Left kidney (tissue), 2 donors: ENCODE data around the gene KPNA5. TPM values are rescaled to one million over a fixed set of nuclear protein-coding genes. Genes with fewer than 3 reads are reported as not detected.
"Not testable (repeated sequence)": the region's sequence is repeated elsewhere in the genome, so short reads cannot be mapped to it uniquely, and the experiment has no call there.

ENCODE experiments used
- DNase-seq: peaks from one replicate; pipeline ENCODE4 v3.0.0-alpha.2; 2013
- polyA plus RNA-seq: library from polyadenylated mRNA; unstranded; fragments of 120-200 nt; gene quantifications from one replicate; pipeline ENCODE4 v1.2.1, GENCODE V29; 2013; ENCODE audit not compliant: insufficient read length

Gene KPNA5
- polyA plus RNA-seq, 1 donor = 22.6 TPM

- DNase-seq = no peak
Observed at GRCh38 chr6:116695401-116695800, 14.4 kb downstream of the KPNA5 start.

DNA sequence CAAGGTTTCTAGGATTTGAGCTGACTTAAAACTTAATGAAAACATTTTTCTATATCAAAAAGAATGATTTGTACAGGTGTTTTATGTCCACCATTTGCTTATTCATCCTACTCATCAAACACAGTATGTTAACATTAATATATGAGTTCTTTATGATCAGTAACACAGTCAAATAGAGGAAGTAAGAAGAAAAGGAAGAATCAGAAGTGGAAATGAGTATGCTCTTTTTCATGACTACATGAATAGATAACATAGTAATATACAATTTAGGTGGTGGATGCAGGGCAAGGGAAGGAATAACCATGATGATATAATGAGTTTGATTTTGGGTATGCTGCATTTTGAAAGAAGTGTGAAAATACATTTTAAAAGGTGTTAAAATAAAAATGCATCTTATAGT is 16.5 kb downstream of the KPNA5 start:
- no peak for DNase-seq

- DNase-seq = not testable (repeated sequence)
Observed at GRCh38 chr6:116703888-116704287, 22.9 kb downstream of the KPNA5 start.

DNA sequence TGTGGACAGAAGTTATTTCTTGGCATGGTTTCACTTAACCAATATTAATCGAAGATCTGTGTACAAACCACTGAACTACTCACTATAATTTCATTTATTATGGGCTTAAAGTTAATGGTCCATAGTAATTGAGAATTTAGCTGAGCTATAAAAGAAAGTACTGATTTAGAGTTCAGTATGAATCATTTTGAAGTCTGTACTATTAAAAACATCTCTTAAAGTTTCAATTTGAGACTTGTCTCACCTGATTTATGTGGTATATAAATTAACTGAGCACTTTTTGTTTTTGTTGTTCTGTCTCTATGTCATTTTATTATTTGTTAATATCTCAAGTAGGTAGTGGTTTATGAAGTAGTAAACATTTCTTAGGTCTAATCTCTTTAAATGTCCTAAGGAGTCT is 24.9 kb downstream of the KPNA5 start:
- DNase-seq = no peak

- DNase-seq = no peak
Observed at GRCh38 chr6:116714296-116714695, 33.3 kb downstream of the KPNA5 start.

GRCh38 chr6:116714761-116715160 is 33.8 kb downstream of the KPNA5 start:
- no peak for DNase-seq

DNA sequence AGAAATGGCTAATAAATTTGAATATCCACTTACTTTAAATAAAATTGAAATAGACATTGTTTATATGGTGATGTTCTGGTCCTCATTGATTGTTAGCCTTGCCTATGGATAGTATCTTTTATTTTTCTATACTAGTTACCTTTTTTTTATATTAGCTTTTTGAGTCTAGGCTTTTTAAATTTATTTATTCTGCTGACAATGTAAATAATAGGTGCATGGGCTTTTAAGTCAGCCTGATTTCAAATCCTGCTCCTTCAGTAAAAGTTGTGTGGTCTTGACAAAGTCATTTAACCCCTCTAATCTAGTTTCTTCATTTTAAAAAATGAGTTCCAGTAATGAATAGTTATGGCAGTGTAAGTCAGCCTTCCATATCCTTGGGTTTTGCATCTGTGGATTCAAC is 45.9 kb downstream of the KPNA5 start:
- no peak for DNase-seq

DNA sequence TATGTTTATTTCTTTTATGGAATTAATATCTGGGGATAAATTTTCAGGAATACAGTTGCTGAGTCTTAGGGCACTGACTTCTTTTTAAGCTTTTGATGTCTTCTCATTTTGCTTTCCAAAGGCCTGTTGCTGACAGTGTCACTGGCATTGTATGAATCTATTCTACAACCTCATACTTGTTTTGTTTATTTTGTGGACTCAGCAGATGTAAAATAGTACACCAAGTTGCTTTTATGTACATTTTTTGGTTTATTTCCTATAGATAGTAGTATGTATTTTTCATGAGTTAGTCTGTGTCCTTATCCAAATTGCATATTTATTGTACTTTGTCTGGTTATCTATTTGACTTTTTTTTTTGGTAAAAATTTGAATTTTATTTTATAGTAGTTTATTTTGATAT is 49.5 kb downstream of the KPNA5 start:
- no peak for DNase-seq

DNA sequence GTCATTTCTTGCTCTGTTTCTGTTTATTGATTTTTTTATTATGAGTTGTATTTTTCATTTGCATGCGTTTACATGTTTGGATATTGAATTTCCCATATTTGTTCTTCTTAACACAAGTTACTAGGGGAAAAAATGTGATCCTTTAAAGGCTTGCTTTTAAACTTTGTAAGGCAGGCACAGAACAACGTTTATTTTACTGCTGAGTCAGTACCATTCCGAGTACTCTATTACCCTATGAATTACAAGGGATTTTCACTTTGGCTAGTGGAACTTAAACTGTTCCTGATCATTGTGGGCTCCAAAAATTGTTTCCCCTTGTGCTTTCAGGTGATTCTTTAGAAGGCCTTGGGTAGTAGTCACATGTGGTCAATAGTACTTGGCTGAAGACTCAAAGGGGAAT is 56.0 kb downstream of the KPNA5 start:
- no peak for DNase-seq

- not testable (repeated sequence) for DNase-seq
Observed at GRCh38 chr6:116740486-116740885, 59.5 kb downstream of the KPNA5 start.

DNA sequence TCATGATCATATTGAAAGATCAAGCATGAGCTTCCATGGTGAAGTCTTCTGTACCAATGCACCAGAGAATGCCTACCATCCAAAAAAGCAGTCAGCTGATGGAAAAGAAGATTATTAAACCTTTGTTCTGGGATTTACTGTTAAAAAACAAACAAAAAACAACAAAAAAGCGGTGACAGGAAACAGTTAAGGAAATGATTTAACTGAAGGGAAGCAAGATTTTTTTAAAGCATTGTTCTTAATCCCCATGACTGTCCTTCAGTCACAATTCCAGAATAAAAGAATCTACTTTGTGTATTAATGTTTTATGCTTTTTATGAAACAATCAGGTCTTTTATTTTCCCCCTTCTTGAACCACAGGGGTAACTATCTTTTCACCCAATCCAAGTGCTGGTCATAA is 60.6 kb downstream of the KPNA5 start:
- no peak for DNase-seq

DNA sequence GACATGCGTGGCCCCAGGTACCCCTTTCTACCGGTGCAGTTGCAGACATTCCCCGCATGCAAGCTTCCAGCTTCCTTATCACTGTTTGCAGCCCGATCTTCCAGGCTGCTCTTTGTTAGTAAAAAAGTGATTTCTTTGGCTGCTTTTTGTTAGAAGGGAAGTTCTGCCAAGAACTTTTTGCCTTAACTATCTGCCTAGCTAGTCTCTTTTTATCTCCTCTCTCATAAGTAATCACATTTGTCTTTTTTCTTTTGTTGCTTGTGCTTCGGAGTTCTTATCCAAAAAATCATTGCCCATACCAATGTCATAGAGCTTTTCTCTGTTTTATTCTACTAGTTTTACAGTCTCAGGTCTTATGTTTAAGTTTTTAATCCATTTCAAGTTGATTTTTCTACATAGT is 64.2 kb downstream of the KPNA5 start:
- DNase-seq = no peak

DNA sequence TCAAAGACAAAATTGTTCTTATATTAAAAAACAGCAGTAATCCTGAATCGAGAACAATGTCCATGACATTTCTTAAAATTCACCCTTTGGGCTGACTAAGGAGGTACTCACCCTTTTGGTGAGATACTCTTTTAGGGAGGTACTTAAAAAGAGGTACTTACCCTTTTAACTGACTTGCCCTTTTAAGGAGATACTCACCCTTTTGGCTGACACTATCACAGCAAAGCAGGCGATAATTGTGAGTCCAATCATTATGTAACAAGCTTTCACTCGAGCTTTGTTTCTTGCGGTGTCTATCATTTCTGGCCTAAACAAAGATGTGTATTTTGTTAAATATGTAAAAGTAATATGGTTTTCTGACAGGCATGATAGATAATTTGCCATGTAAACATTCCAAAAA is 80.8 kb downstream of the KPNA5 start:
- no peak for DNase-seq

GRCh38 chr6:116762235-116762634 is 81.2 kb downstream of the KPNA5 start:
- no peak for DNase-seq

- DNase-seq = no peak
Observed at GRCh38 chr6:116763048-116763447, 82.0 kb downstream of the KPNA5 start.

DNA sequence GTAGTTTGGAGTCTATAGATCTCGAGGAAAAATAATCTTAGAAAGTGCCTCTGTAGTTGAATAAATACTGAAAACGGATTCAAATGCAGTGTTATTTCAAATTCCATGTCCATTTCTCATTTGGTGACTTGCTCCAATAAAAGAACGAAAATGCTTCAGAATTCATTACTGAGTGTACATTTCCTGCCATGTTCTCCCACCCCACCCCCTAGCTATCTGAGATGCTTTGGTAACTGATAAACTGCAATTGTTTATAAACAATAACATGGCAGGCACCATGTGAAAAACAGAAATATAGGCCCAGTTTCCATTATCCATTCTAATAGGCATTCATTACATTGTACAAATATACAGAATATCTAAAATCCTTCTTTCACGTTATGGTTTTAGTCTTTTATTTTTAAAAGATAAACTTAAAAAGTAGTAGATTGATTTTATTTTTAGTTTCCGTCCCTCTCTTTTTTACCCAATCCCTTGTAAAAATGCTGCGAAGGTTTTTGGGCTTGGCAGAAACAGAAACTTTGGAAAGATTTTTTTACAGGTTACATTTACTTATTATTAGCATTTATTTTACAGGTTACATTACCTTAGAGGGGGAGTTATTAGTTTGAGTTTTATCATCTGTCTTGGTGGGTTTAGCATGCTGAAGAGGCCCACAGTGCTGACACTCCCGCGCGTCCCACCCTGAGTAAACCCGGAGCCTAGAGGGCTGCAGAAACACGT is 83.1 kb downstream of the KPNA5 start:
- no peak for DNase-seq

DNA sequence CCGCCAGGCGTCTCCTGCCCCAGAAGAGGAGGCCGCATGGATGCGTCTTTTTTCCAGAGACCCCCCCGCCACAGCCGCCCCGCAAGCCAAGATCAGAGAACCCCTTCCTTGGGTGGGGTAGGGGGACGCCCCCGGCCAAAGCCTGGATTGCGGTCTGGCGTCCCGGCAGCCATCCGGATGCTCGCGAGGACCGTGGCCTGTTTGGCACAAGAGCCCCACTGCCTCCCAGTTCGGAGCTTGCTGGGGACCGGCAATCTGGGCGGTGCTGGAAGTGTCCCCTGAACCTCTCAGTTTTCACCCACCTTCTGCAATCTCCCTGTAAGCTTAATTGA is 83.6 kb downstream of the KPNA5 start:
- DNase-seq = no peak

GRCh38 chr6:116764961-116765841 is 84.2 kb downstream of the KPNA5 start, which contains the start of gene FAM162B:
Gene FAM162B (minus strand): TSS chr6:116765719. CDS start chr6:116765576, 143 bp downstream.
- DNase-seq = peak; percentile 28

DNA sequence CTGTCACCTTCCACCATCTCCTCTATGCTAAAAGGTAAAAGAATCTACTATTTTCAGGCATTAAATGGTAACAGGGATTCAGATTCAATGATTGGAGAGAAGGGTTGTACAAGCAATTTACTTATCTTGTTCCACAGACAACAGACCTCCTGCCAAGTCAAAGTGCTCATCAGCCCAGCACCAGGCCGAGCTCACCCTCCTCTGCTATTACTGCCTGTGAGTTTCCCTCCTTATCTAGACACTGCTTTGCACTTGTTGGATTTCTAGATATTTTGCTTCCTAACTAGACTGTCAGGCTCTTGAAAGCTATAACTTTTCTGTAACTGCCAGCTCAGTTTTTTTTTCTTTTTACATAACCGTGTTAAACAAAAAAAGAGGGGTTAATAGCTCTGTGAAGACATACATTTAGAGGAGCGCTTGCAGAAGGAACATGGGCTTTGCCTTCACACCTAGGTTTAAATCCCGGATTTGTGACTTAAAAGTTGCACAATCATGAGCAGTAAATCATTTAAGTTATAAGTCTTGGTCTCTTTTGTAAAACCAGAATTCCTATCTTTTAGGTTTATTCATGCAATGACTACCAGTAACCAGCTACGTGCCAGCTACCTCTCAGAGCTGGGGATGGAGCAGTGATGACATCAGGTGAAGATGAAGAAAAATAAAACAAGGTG is 85.6 kb downstream of the KPNA5 start:
- no peak for DNase-seq

DNA sequence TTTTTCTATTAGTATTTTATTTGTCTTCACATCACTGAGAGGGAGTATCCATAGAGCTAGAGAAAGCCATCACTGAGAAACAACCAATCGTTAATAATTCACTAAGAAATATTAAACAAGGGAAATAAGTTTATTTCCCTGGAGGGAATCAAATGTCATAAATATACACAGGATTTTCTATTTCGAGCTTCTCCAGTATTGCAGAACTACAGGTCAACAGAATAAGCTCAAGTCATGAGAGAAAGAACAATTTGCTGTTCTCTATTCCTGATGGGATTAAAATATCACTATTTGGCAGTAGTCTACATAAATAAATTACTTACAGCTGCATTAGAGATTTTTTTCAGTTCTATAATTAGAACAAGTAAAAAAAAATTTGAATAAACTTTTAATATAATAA is 86.7 kb downstream of the KPNA5 start:
- DNase-seq = no peak

DNA sequence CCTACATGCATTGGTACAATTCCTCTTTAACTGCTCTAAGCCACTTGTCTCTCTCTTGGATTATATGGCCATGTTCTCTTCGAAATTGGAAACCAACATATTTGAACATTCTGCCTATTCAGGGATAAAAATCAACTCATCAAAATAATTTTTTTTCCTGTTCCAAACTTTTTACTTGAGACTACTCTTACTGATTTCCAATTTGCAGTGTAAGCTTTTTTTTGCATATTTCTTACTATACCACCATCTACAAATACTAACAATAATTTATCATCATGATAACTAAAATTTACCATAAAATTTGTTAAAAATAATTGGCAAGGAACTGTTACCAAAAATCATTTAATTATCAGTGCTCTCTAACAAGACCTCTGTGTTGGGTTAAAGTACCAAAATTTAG is 91.4 kb downstream of the KPNA5 start:
- no peak for DNase-seq

GRCh38 chr6:116773886-116774285 is 92.9 kb downstream of the KPNA5 start:
- DNase-seq = no peak

GRCh38 chr6:116779573-116780164 is 98.7 kb downstream of the KPNA5 start:
- peak; percentile 42 for DNase-seq
